Osteocyte (in vitro differentiated cells): Measurements from ENCODE around the gene GALNT2. TPM values are rescaled to one million over a fixed set of nuclear protein-coding genes. Genes with fewer than 3 reads are reported as not detected.

Experiments
- DNase-seq: peaks from one replicate; pipeline ENCODE4 v3.0.0; 2021; ENCODE audit warnings: mixed read lengths; ENCODE audit not compliant: unreplicated experiment; ENCODE audit errors: extremely low spot score
- H3K27ac Mint-ChIP-seq: one replicate; pipeline ENCODE4 v1.8.0; 2021; ENCODE audit warnings: mild to moderate bottlenecking, mixed read lengths; ENCODE audit not compliant: unreplicated experiment
- H3K27me3 Mint-ChIP-seq: one replicate; pipeline ENCODE4 v1.8.0; 2021; ENCODE audit warnings: mixed read lengths; ENCODE audit not compliant: unreplicated experiment
- H3K36me3 Mint-ChIP-seq: one replicate; pipeline ENCODE4 v1.8.0; 2021; ENCODE audit warnings: mixed read lengths; ENCODE audit not compliant: unreplicated experiment
- H3K4me1 Mint-ChIP-seq: one replicate; pipeline ENCODE4 v1.8.0; 2021; ENCODE audit warnings: mixed read lengths; ENCODE audit not compliant: unreplicated experiment
- H3K4me3 Mint-ChIP-seq: one replicate; pipeline ENCODE4 v1.8.0; 2021; ENCODE audit warnings: mild to moderate bottlenecking, moderate library complexity, mixed read lengths; ENCODE audit not compliant: unreplicated experiment
- H3K9me3 Mint-ChIP-seq: one replicate; pipeline ENCODE4 v1.8.0; 2021; ENCODE audit warnings: mixed read lengths; ENCODE audit not compliant: unreplicated experiment
- total RNA-seq: library from RNA; stranded (reverse); gene quantifications from 2 replicates; pipeline ENCODE4 v1.2.1, GENCODE V29; 2021
- TF ChIP-seq, protein P1 (sequence below): fragments of 200-600 bp; sonication (generic); IDR thresholded peaks from 2 replicates; pipeline ENCODE4 v1.5.0; 2021; ENCODE audit warnings: antibody characterized with exemption, mild to moderate bottlenecking, moderate library complexity

GALNT2 gene
- total RNA-seq, 1 donor from 2014 or later, result 149 TPM

GRCh38 chr1:230287674-230288315, 220.8 kb downstream of the GALNT2 start:
- Mint-ChIP-seq H3K27ac (no peak overlapping the region), H3K36me3 (peaks cover 9% of the 10 kb centered on the region), H3K4me1 (no peaks in the 10 kb centered on the region), H3K4me3 (no peak overlapping the region), H3K27me3 (peaks cover 3% of the 10 kb centered on the region), H3K9me3 (no peaks in the 10 kb centered on the region)
- DNase-seq, result no peak
- TF ChIP-seq, protein P1, sequence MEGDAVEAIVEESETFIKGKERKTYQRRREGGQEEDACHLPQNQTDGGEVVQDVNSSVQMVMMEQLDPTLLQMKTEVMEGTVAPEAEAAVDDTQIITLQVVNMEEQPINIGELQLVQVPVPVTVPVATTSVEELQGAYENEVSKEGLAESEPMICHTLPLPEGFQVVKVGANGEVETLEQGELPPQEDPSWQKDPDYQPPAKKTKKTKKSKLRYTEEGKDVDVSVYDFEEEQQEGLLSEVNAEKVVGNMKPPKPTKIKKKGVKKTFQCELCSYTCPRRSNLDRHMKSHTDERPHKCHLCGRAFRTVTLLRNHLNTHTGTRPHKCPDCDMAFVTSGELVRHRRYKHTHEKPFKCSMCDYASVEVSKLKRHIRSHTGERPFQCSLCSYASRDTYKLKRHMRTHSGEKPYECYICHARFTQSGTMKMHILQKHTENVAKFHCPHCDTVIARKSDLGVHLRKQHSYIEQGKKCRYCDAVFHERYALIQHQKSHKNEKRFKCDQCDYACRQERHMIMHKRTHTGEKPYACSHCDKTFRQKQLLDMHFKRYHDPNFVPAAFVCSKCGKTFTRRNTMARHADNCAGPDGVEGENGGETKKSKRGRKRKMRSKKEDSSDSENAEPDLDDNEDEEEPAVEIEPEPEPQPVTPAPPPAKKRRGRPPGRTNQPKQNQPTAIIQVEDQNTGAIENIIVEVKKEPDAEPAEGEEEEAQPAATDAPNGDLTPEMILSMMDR, result no peak

DNA sequence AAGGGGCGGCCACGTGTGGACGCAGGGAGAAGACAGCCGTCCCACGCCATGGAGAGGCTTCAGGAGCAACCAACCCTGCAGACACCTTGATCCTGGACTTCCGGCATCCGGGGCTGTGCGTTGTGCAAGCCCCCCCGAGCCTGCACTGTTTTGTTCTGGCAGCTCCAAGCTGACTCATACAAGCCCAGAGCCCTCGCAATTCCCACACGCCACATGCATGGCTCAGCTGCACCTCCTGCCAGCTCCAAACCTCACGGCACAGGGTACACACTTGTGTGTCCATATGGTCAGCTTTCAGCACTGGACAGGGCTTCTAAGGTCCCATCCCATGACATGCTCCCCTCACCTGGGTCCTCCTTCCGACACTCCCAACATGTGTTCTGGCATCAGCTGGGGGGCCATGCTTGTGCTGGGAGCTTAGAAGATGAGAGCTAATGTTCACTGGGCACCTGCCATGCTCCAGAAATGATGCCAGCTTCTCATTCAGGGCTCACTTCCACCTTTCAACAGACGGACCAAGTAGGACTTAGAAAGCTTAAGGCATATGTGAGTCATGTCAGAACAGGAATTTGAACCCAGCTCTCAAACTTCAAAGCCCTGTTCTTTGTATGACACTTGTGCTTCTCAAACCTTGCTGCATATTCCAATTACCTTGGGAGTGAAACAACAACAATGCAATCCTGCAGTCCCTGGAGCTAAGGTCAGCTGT, 221.8 kb downstream of the GALNT2 start:
- Mint-ChIP-seq H3K4me1 (no peaks in the 10 kb centered on the region), H3K36me3 (peaks cover 6% of the 10 kb centered on the region)

DNA sequence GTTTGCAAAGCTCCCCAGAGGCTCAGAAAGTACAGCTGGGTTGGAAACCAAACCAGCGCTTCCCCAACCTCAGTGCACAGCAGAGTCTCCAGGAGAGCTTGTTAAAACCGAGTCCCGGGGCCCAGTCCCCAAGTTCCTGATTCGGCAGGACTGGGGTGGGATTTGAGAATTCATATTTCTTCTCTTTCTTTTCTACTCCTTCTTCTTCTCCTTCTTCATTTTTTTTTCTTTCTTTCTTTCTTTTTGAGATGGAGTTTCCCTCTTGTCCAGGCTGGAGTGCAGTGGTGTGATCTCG, 222.3 kb downstream of the GALNT2 start:
- H3K4me3 Mint-ChIP-seq, result no peak overlapping the region
- peaks cover 13% of the 10 kb centered on the region for H3K27me3 Mint-ChIP-seq
- no peaks in the 10 kb centered on the region for H3K4me1 Mint-ChIP-seq
- DNase-seq, result no peak
- peaks cover 1% of the 10 kb centered on the region for H3K36me3 Mint-ChIP-seq
- H3K9me3 Mint-ChIP-seq, result no peaks in the 10 kb centered on the region
- H3K27ac Mint-ChIP-seq, result no peak overlapping the region
- TF ChIP-seq, protein P1, result no peak

More for the DNA sequence above, 221.8 kb downstream of the GALNT2 start:
- Mint-ChIP-seq H3K27me3 (peaks cover 9% of the 10 kb centered on the region), H3K4me3 (no peak overlapping the region), H3K9me3 (no peaks in the 10 kb centered on the region), H3K27ac (no peak overlapping the region)
- TF ChIP-seq, protein P1, result no peak
- DNase-seq, result no peak

DNA sequence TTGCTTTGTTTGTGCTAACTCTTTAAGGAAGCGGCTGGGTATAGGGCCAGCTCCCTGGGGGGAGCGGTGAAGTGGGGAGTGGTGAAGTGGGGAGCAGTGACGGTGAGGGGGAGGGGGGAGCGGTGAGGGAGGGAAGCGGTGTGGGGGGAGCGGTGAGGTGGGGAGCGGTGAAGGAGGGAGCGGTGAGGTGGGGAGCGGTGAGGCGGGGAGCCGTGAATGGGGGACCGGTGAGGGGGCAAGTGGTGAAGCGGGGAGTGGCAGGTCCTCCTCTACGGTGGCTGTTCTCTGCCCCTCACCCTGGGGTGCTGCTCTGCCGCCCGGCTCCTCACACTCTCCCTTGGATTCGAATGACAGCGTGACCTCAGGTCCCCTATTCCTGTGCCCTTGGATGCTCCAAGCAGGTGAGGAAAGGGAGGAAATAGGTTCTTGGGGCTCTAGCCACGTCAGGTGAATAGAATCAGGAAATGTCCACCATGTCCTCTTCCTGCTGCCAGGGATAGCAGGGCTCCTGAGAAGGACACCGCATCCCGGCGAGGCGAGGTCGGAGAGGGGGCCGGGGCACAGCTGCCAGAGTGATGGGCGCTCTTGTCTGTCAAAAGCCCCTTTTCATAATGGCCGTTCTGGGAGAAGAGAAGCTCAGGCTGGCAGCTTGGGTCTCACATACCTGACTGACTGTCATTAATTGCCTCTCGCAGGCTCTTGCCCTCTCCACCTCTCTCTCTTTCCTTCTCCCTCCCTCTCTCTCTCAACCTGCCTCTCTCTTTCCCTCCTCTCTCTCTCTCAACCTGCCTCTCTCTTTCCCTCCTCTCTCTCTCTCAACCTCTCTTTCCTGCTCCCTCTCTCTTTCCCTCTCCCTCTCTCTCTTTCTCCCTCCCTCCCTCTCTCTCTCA, 224.9 kb downstream of the GALNT2 start:
- TF ChIP-seq, protein P1, result no peak
- no peak overlapping the region for H3K27ac Mint-ChIP-seq
- H3K4me3 Mint-ChIP-seq, result no peak overlapping the region
- H3K4me1 Mint-ChIP-seq, result no peaks in the 10 kb centered on the region
- H3K36me3 Mint-ChIP-seq, result no peaks in the 10 kb centered on the region
- no peaks in the 10 kb centered on the region for H3K9me3 Mint-ChIP-seq
- peaks cover 30% of the 10 kb centered on the region for H3K27me3 Mint-ChIP-seq
- DNase-seq, result no peak
